BLaER1 (cell line): ENCODE results near the gene TICAM1.
"Not testable (repeated sequence)": the region's sequence is repeated elsewhere in the genome, so short reads cannot be mapped to it uniquely, and the experiment has no call there.

Experiments used
- H3K27ac ChIP-seq: shearing (Covaris generic); formaldehyde crosslinking; 2 replicates; pipeline ENCODE4 v1.8.1; 2022
- H3K27me3 ChIP-seq: shearing (Covaris generic); formaldehyde crosslinking; 2 replicates; pipeline ENCODE4 v1.8.1; 2022
- H3K36me3 ChIP-seq: shearing (Covaris generic); formaldehyde crosslinking; 2 replicates; pipeline ENCODE4 v1.8.1; 2022
- H3K4me1 ChIP-seq: shearing (Covaris generic); formaldehyde crosslinking; 2 replicates; pipeline ENCODE4 v1.8.1; 2022
- H3K4me2 ChIP-seq: shearing (Covaris generic); formaldehyde crosslinking; 2 replicates; pipeline ENCODE4 v1.8.1; 2022
- H3K4me3 ChIP-seq: shearing (Covaris generic); formaldehyde crosslinking; 2 replicates; pipeline ENCODE4 v1.8.1; 2022
- H3K9ac ChIP-seq: shearing (Covaris generic); formaldehyde crosslinking; 2 replicates; pipeline ENCODE4 v1.8.1; 2022
- H3K9me3 ChIP-seq: shearing (Covaris generic); formaldehyde crosslinking; 2 replicates; pipeline ENCODE4 v1.8.1; 2022
- H4K20me1 ChIP-seq: shearing (Covaris generic); formaldehyde crosslinking; 2 replicates; pipeline ENCODE4 v1.8.1; 2022
- Cebpa-rat ChIP-seq: shearing (Covaris generic); IDR thresholded peaks from 2 replicates; pipeline ENCODE4 v1.8.1; 2022

Gene TICAM1

GRCh38 chr19:4866595-4867424 lies 35.3 kb upstream of the TICAM1 start:
- TF ChIP-seq Cebpa-rat: no peak
- peak overlapping the region; percentile 85 for H3K27ac ChIP-seq
- H3K36me3 ChIP-seq: peaks cover 18% of the 10 kb centered on the region
- no peaks in the 10 kb centered on the region for H3K27me3 ChIP-seq
- peak overlapping the region; percentile 86 for H3K4me3 ChIP-seq
- peaks cover 85% of the 10 kb centered on the region for H3K4me1 ChIP-seq
- peaks cover 43% of the 10 kb centered on the region for H4K20me1 ChIP-seq
- H3K9ac ChIP-seq: peak overlapping the region; percentile 91
- H3K9me3 ChIP-seq: no peaks in the 10 kb centered on the region
- H3K4me2 ChIP-seq: peak overlapping the region; percentile 95

DNA sequence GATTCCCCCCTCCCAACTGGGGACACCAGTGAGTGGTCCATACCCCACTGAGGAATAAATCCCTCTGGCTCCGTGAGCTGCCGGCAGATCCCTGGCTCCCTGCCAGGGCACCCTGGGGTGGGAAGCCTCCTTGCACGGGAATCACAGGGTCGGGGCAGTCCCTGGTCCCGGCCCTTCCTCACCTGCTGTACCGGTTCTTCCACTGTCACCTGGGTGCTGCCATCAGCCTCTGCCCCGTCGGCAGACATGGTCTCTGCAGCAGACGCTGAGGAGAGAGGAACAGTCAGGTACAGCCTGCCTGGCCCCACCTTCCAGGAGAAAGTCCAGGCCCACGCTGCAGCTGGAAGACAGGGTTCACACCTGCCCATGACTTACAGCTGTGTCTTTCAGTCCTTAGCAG lies 29.6 kb upstream of the TICAM1 start:
- Histone ChIP-seq H3K4me1 (peaks cover 68% of the 10 kb centered on the region), H3K4me3 (no peak overlapping the region), H4K20me1 (peaks cover 47% of the 10 kb centered on the region), H3K9ac (0 out of 2 replicates have a peak overlapping the region, but pooled peaks have one; percentile 29), H3K27ac (peak overlapping the region; percentile 26; the same call in 1 of the 2 replicates), H3K36me3 (peaks cover 75% of the 10 kb centered on the region), H3K9me3 (no peaks in the 10 kb centered on the region), H3K27me3 (no peaks in the 10 kb centered on the region), H3K4me2 (peak overlapping the region; percentile 39)
- TF ChIP-seq Cebpa-rat: no peak

GRCh38 chr19:4859697-4860096 lies 28.2 kb upstream of the TICAM1 start:
- no peaks in the 10 kb centered on the region for H3K9me3 ChIP-seq
- H3K27me3 ChIP-seq: no peaks in the 10 kb centered on the region
- peaks cover 54% of the 10 kb centered on the region for H3K4me1 ChIP-seq
- H3K4me2 ChIP-seq: peak overlapping the region; percentile 39
- H3K36me3 ChIP-seq: peaks cover 86% of the 10 kb centered on the region
- no peak overlapping the region for H3K4me3 ChIP-seq
- no peak for TF ChIP-seq Cebpa-rat
- H3K9ac ChIP-seq: no peak overlapping the region
- H3K27ac ChIP-seq: peak overlapping the region; percentile 38; the same call in 1 of the 2 replicates
- peaks cover 33% of the 10 kb centered on the region for H4K20me1 ChIP-seq

DNA sequence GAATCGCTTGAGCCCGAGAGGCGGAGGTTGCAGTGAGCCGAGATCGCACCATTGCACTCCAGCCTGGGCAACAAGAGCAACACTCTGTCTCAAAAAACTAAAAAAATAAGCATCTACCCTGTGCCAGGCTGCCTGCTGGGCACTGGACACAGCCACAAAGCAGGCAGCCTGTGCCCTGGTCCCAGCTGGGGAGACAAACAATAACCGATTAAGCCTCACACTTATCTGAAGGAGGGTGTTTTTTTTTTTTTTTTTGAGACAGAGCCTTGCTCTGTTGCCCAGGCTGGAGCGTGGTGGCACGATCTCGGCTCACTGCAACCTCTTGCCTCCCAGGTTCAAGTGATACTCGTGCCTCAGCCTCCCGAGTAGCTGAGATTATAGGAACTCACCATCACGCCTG lies 25.0 kb upstream of the TICAM1 start:
- peaks cover 22% of the 10 kb centered on the region for H4K20me1 ChIP-seq
- not testable (repeated sequence) for H3K9ac ChIP-seq

DNA sequence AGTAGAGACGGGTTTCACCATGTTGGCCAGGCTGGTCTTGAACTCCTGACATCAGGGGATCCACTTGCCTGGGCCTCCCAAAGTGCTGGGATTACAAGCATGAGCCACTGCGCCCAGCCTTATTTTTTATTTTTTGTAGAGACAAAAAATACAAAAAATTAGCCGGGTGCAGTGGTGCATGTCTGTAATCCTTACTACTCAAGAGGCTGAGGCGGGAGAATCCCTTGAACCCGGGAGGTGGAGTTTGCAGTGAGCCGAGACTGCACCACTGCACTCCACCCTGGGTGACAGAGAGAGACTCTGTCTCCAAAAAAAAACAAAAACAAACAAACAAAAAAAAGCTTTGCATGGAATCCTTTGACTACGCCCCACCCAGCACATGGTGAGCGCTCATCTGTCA lies 22.0 kb upstream of the TICAM1 start:
- H3K27ac ChIP-seq, H3K4me2 ChIP-seq, H3K9ac ChIP-seq, H3K27me3 ChIP-seq, H3K4me3 ChIP-seq, H3K9me3 ChIP-seq: not testable (repeated sequence)
- peaks cover 27% of the 10 kb centered on the region for H4K20me1 ChIP-seq
- H3K4me1 ChIP-seq: peaks cover 31% of the 10 kb centered on the region
- H3K36me3 ChIP-seq: peaks cover 100% of the 10 kb centered on the region

More for the DNA sequence above, 25.0 kb upstream of the TICAM1 start:
- H3K4me3 ChIP-seq, H3K27me3 ChIP-seq, H3K9me3 ChIP-seq, H3K27ac ChIP-seq, H3K4me2 ChIP-seq: not testable (repeated sequence)
- Histone ChIP-seq H3K4me1 (peaks cover 31% of the 10 kb centered on the region), H3K36me3 (peaks cover 100% of the 10 kb centered on the region)

GRCh38 chr19:4852484-4852883 lies 21.0 kb upstream of the TICAM1 start:
- no peak overlapping the region for H3K9ac ChIP-seq
- H4K20me1 ChIP-seq: peaks cover 33% of the 10 kb centered on the region
- no peaks in the 10 kb centered on the region for H3K9me3 ChIP-seq
- H3K27ac ChIP-seq: no peak overlapping the region
- H3K4me3 ChIP-seq: no peak overlapping the region
- H3K4me2 ChIP-seq: no peak overlapping the region
- no peaks in the 10 kb centered on the region for H3K27me3 ChIP-seq
- no peak for TF ChIP-seq Cebpa-rat
- peaks cover 100% of the 10 kb centered on the region for H3K36me3 ChIP-seq
- peaks cover 31% of the 10 kb centered on the region for H3K4me1 ChIP-seq

DNA sequence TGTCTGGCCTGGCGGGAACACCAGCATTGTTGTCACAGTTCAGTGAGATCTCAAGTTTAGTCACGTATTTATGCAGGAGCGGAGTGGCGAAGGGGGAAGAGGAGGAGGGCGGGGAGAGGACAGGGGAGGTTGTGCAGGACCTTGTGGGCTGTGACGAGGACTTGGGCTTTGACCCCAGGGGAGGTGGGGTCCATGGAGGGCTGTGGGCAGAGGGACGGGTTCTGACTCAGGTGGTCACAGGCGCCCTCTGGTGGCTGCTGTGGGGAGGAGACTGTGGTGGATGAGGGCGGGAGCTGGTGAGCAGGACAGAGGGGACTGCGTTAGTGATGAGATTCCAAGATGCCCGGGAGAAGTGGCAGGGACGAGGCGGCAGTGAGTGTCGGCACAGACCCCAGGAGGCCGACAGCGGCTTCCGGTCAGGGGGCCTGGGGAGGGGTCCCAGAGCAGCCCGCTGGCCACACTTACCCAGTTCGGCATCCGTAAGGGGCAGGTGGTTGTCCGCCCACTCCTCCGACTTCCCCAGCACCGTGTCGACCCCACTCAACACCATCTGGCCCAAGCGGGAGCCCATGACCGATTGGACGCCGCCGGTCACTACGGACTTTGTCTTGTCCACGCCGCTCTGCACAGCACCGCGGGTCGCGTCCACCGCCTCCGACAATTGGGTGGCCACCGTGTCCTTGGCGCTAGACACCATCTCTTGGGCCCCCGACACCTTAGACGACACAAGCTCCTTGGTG lies 20.2 kb upstream of the TICAM1 start:
- Histone ChIP-seq H3K27me3 (no peaks in the 10 kb centered on the region), H3K9me3 (no peaks in the 10 kb centered on the region), H3K4me1 (peaks cover 31% of the 10 kb centered on the region), H3K9ac (no peak overlapping the region), H3K4me2 (peak overlapping the region; percentile 42), H3K36me3 (peaks cover 100% of the 10 kb centered on the region), H4K20me1 (peaks cover 36% of the 10 kb centered on the region), H3K27ac (no peak overlapping the region), H3K4me3 (no peak overlapping the region)
- no peak for TF ChIP-seq Cebpa-rat

- no peaks in the 10 kb centered on the region for H3K27me3 ChIP-seq
- no peak for TF ChIP-seq Cebpa-rat
- peaks cover 36% of the 10 kb centered on the region for H4K20me1 ChIP-seq
- peaks cover 31% of the 10 kb centered on the region for H3K4me1 ChIP-seq
- no peak overlapping the region for H3K9ac ChIP-seq
- no peak overlapping the region for H3K27ac ChIP-seq
- no peaks in the 10 kb centered on the region for H3K9me3 ChIP-seq
- peaks cover 100% of the 10 kb centered on the region for H3K36me3 ChIP-seq
- H3K4me2 ChIP-seq: peak overlapping the region; percentile 14; the same call in 1 of the 2 replicates
- H3K4me3 ChIP-seq: no peak overlapping the region
Observed at GRCh38 chr19:4849019-4849418, 17.5 kb upstream of the TICAM1 start.

- H3K27ac ChIP-seq: no peak overlapping the region
- H3K9me3 ChIP-seq: no peaks in the 10 kb centered on the region
- TF ChIP-seq Cebpa-rat: no peak
- H3K4me1 ChIP-seq: peaks cover 31% of the 10 kb centered on the region
- peaks cover 100% of the 10 kb centered on the region for H3K36me3 ChIP-seq
- H3K9ac ChIP-seq: no peak overlapping the region
- H3K4me3 ChIP-seq: no peak overlapping the region
- no peaks in the 10 kb centered on the region for H3K27me3 ChIP-seq
- no peak overlapping the region for H3K4me2 ChIP-seq
- peaks cover 33% of the 10 kb centered on the region for H4K20me1 ChIP-seq
Observed at GRCh38 chr19:4847190-4847973, 15.9 kb upstream of the TICAM1 start.

DNA sequence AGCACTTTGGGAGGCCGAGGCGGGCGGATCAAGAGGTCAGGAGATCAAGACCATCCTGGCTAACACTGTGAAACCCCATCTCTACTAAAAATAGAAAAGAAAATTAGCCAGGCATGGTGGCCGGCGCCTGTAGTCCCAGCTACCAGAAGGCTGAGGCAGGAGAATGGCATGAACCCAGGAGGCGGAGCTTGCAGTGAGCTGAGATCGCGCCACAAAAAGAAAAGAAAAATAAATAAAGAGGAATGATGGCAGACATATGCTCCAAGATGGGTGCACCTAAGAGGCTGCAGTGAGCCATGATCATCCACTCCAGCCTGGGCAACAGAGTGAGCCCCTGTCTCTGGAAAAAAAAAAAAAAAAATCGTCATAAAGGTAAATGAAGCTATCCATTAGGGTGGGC lies 14.5 kb upstream of the TICAM1 start:
- not testable (repeated sequence) for H3K27me3 ChIP-seq, H3K9me3 ChIP-seq, H3K4me3 ChIP-seq, H3K27ac ChIP-seq, H3K4me2 ChIP-seq, H3K9ac ChIP-seq
- Histone ChIP-seq H3K36me3 (peaks cover 100% of the 10 kb centered on the region), H3K4me1 (peaks cover 17% of the 10 kb centered on the region), H4K20me1 (0 out of 2 replicates have a peak, but pooled peaks cover 19% of the 10 kb centered on the region)
